HG02642 (cell line): ENCODE results near the gene WIPF3.
A peak's percentile ranks its signal among the peaks of the same experiment; 100 is the strongest.

Experiments used
- ATAC-seq: cut with Tn5 transposase; IDR thresholded peaks from one replicate; pipeline ENCODE4 v1.9.1; 2021; ENCODE audit warnings: mild to moderate bottlenecking; ENCODE audit not compliant: unreplicated experiment, poor library complexity

WIPF3 gene

DNA sequence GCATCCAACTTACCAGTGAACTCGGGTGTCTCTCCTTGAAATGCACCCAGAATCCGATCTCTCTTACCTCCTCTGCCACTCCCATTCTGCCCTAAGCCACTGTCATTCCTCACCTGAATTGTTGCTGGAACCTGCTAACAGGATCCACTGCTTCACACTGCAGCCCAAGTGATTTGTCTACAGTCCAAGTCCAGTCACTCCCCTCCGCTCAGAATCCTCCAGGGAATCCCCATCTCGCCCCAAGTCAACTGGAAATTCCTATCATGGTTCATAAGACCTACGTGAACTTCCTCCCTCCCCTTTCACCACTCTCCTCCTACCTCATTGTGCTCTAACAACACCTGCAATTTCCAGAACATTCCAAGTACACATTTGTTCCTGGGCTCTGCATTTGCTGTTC lies 92.0 kb downstream of the WIPF3 start:
- ATAC-seq = no peak

DNA sequence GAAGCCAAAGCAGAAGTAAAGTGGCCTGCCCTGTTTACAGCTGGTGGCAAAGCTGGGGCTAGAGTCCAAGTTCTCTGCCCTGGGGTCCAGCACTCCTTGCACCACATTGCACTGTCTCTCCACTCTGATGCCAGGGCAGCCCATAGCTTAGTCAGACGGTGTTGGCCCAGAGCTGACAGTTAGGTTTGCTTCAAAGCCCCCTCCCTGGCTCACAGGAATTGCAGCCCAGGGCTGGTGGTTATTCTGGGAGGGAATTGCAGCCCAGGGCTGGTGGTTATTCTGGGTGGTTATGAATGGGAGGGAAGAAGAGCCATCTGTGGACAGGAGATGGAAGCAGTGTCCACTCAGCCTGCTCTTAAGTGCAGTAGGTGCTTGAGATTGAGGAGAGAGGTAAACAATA lies 94.4 kb downstream of the WIPF3 start:
- no peak for ATAC-seq

DNA sequence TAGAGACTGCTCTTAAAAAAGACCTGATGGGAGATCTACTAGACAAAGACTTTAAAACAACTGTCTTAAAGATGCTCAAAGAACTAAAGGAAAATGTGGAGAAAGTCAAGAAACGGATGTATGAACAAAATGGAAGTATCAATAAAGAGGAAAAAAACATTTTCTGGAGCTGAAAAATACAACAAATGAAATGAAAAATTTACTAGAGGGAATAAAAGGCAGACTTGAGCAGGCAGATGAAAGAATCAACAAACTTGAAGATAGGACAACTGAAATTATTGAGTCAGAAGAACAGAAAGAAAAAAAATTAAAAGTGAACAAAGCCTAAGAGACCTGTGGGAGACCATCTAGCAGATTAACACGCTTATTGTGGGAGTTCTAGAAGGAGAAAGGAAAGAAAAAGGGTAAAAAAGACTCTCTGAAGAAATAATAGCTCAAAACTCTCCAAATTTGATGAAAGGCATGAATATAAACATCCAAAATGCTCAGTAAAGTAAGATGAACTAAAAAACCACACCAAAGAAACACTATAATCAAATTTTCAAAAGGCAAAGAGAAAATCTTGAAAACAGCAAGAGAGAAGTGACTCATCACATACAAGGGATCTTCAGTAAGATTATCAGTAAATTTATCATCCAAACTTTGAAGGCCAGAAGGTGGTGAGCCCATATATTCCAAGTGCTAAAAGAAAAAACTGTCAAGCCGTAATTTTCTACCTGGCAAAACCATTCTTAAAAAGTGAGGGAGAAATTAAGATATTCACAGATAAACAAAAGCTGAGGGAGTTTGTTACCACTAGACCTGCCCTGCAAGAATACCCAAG lies 100.1 kb downstream of the WIPF3 start:
- no peak for ATAC-seq

DNA sequence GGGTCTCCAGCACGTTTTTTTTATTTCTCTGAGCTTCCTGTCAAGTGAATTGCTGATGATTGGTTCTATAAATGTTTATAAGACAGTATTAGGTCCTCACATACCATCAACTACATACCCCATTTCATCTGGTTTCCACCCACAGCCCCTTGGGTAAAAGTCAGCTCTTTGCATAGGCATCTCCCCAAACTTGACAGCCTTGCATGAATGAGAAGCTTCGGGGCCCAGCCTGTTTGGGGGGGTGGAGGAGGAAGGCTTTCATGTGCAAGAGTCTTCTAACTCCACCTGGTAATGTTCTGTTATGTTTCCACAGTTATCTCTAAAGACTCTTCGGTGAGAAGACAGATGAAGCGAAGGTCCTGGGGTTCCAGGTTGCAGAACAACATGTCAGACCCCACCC lies 107.9 kb downstream of the WIPF3 start:
- no peak for ATAC-seq

DNA sequence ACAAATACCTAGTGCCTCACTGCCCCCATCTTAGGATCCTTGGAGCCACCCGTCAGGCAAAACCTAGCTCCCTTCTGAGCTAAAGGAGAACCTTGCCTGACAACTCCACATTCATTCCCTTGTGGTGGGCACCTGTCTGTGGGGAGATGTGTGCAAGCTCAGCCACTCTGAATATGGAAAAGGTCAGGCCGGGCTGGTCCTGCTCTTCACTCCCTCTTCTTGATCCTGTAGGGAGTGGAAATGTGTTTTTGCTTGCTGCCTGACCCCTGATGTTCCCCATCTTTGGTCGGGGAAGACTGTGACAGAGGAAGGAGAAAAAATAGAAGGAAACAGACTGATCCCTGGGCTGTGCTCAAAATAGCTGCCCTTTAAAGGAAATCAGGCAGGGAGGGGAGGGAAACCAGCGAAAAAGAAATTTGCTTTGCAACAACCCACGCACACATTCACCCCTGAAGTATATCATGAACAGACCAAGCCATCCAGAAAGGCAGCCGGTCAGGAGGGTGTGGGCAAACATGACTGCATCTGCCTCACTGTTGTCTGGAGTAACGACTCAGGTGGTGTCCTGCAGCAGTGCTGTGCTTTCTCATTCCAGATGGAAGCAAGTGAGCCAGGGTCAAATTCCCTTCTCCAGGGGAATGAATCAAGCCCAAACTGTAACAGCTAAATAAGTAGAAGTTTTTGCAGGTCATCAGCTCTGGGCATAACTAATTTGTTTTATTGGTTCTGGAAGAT lies 109.3 kb downstream of the WIPF3 start:
- ATAC-seq = no peak

DNA sequence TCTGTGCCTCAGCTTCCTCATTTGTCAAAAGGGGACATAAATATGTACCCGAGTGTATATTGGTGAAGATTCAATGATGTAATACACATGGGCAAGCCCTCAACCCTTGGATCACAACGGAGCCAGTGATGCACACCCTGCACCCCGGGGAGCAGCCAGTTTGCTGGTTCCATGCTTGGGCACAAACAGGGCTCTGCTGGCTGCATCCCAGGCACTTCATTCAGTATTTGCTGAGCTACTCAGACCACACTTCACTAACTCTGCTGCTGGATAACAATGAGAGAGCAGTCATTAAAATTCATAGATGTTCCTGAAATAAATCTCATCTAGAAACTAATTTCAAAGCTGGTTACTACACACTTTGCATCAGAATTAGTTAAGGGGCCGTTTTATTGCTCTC lies 111.3 kb downstream of the WIPF3 start:
- ATAC-seq = no peak

DNA sequence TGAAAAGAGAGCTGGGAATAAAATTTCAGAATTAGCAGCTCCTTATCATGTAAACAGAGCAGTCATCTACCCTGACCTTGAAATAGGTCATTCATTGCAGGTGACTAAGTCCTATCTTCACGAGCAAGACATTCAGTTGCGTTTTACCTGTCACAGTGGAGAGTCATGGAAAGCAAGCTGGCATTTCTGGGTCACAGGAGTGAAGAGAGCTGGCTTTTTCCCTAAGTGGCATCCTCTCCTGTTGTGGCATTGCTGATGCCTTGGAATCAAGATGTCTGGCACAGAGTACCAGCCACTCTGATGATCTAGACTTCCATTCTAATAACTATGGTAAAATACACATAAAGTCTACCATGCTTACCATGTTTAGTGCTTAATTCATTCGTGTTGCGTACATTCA lies 112.5 kb downstream of the WIPF3 start:
- ATAC-seq = no peak

DNA sequence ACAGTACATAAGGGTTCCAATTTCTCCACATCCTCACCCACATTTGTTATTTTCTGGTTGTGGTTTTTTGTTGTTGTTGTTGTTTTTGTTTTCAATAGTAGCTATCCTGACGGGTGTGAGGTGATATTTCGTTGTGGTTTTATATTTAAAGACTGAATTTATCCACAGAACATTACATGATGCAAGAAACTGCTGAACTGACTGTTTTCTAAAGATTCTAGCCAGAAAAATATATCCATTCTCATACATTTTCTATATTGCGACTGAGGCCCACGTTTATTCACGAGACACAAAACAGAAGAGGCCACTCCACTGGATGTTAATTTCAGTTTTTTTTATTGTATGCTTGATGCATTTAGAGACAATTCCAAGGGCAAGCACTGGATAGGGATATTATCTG lies 113.5 kb downstream of the WIPF3 start:
- ATAC-seq = no peak

DNA sequence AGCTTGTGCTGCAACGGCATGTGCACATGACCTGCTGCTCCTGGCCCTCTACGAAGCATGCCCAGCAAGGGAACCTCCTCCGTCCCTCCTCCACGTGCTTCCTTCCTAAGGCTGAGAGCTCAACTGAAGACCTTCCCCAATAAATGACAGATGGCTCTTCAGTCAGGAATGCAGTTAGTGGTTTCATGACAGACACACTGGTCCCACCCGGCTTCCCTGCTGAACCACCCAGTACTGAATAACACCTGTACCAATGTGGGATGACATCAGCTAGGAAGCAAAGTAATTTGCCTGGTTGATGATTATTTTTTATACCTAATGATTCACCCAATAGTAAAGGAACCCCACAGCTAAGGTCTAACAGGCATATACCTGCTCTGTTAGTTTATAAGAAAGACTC lies 114.2 kb downstream of the WIPF3 start:
- no peak for ATAC-seq

DNA sequence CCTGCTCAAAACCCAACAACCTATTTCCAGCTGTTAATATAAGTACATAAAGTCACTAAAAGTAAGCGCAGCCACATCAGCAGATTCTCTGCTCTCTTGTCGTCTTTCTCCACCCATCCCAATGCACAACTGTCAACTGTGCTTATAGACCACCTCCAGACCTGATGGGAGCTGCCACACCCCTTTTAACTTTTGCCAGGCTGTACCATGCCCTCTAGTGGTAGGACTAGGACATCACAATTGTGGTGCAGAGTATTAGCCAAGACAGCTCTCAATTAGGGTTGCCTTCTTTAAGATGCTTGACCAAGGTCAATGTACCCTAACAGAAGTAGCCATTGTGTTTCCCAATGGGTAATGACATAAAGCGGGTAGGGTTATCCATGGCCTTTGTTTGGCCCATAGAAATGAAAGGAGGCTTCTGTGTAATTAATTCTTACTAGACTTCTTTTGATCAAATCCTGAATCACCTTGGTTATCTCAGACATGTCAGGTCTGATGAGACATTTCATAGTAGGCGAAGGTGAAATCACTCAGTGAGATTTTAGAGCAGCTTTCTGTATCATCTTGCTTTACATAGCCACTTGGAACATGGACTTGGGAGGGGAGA lies 115.2 kb downstream of the WIPF3 start:
- ATAC-seq = peak; percentile 79

DNA sequence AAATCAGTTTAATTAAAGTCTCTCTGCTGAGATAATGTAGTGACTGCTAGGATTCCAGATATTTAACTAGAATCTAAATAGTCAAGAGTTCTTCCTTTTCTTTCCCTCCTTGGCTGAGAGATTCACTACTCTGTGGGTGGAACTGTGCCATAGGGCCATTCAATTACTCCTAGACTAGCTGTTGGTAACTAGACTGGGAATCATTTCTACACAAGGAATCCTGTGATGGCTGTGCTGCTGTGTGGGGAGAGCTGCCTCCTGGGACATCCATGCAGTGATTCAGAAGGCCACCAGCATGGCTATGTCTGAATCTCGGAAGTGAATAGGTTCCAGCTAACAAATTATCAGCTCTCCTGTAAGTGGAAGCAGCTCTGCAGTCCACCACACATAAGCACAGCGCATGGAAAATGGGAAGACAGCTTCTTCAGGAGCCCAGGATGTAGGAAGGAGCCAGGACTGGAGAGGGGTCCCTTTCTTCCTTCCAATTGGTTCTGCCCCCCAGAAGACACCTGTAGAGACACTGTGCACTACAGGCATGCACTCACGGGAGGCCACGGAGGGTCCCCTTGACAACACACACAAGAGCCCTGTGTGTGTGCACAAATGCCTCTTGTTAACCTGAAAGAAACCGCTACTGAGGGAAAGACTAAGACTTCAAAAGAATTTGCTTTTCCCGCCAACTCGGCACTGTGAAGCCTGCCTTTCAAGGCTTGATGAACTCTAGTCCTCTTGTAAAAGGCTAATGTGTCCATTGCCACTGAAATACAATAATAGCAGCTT lies 116.8 kb downstream of the WIPF3 start:
- ATAC-seq = no peak

DNA sequence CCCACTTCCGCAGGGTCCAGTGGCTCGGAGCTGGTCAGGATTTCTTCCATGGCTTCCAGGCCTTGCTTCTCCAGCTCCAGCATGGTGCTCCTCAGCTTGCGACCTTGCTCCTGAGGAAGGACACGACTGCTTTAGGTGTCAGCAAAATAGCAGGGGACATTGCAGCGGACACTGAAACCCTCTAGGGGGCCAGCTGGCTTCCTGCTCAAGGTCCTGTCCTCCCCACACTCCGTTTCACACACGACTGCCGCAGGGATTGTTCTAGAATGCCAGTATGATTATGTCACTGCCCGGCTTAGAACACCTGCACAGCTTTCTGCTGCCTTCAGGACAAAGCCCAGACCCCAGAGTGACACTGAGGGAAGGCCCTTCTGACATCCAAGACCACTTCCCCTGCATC lies 117.7 kb downstream of the WIPF3 start:
- no peak for ATAC-seq

DNA sequence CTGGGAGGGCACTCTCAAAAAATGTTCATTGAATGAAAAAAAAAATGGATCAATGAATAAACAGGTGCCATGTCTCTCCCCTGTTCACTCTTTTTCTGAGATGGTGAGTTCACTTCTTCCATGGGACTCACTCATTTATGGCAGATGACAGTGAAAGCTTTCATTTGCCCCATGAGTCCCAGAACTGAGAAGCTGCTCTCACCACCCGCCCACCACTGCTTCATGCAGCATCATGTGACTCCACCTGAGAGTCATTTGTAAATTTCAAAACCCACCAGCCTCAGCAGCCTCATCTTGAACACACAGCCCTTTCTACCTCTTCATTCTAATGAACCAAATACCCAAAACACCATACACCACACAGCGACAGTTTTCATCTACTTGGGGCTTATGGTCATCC lies 118.4 kb downstream of the WIPF3 start:
- ATAC-seq = no peak

DNA sequence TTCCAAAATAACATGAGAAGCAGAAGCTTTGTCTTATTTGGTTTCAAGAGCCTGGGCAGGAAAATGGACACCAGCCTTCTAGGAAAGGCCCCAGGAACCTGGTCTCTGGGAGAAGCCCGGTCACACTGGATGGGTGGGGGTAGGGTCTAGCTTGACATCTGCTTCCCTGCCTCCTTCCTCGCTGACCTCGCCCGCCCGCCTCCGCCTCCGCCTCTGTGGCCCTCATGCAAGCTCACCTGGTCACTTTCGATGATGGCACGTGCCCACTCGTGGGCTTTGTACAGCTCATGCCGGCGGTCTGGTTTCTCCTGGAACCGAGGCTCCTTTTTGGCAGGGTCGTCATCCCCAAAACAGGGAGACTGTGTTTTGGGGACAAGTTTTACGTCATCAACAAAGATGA lies 119.9 kb downstream of the WIPF3 start:
- no peak for ATAC-seq

DNA sequence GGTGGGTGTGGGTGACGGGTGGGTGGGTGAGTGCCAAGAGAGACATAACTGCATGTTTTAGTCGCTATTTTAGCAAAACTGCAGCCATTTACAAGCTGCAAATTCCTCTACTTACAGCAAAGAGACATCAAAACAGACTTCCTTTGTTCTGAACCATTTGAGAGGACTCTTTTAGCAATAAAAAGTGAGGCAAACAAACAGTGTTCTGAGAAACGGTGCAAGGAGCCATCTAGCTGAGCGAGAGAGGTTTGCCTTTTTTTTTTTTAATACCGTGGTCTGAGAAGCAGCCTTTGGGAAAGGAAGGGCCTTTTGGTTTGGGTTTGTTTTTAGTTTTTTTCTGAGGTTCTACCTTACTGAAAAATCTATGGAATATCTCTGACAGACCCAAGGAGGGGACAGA lies 120.4 kb downstream of the WIPF3 start:
- no peak for ATAC-seq

DNA sequence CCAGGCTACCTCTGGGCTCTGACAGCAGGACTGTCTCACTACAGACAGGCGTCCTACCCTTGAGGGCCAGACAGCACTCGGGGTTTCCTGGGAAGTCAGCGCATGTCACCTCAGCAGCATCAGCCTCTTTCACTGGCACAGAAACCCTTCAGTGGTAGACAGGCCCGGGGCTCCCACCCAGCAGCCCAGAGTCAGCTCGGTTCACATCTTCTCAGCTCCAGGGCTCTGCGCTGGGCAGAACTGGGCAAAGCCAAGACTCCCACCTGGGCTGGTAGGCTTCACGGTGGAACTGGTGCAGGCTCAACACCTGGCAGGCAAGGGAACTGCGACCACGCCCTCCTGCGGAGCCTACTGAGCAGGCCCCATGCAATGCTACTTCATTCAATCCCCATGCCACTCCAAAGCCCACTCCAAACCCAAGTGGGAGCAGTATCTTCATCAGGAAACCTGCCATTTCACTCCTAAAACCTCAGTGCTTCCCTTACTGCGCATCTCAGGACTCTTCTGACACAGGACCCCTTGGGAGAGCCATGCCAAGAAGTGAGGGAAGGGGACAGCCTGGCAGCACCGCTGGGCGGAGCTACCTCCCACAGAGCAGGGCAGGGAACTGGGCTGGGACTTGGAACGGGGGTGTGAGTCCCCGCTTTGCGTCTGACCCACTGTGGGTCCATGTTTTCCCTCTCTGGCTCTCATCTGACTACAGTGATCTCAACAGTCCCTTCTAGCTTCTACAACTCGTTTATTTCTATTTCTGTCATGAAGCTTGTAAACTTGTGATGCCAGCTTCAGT lies 122.9 kb downstream of the WIPF3 start:
- no peak for ATAC-seq

DNA sequence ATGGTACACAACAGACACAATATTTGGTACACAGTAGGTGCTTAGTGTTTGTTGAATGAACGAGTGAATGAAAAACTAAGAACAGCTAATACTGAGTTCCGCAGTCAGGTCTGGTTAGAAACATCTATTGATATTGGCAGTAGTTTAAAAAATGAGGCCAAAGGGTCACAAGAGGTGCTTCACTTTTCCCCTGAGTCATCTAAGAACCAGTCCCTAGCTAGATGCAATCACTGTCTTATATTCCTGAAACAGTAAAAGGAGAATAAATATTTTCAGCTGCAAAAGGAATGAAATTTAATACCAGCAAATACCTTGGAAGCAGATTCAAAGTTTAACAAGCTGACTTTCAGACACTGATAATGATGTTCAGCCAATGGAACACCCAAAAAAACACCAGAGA lies 128.8 kb downstream of the WIPF3 start:
- no peak for ATAC-seq

DNA sequence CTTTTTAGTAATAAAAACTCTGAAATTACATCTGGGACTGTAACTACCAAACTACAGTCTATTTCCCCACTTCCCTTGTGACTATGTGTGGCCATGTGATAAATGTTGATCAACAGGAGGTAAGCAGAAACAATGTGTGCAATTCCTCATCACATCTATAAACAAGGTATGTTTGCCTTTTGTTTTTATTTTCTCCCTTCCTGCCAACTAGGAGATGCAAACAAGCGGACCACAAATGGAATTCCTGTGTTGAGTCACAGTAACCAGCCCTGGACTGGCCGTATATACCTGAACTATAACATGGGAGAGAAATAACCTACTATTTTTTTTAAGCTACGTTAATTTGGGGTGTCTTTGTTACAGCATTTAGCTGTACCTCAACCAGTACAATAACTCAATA lies 130.8 kb downstream of the WIPF3 start:
- no peak for ATAC-seq

DNA sequence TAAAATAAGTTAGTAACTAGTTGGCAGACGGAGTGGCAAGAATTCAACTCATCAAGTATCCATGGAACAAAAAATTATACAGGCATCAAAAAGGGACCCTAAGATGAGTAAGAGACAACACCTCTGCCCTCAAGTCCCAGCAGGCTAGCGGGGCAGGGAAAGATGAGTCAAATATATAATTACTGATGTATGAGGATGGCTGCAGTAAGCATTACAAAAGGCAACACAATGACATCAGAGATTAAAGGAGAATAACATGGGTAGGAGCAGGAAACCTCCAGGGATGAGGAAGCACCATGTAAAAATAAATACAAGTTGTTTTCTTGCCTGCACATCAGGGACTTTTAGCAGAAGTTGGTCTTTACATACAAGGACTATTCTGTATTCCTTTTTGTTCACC lies 133.9 kb downstream of the WIPF3 start:
- ATAC-seq = no peak

DNA sequence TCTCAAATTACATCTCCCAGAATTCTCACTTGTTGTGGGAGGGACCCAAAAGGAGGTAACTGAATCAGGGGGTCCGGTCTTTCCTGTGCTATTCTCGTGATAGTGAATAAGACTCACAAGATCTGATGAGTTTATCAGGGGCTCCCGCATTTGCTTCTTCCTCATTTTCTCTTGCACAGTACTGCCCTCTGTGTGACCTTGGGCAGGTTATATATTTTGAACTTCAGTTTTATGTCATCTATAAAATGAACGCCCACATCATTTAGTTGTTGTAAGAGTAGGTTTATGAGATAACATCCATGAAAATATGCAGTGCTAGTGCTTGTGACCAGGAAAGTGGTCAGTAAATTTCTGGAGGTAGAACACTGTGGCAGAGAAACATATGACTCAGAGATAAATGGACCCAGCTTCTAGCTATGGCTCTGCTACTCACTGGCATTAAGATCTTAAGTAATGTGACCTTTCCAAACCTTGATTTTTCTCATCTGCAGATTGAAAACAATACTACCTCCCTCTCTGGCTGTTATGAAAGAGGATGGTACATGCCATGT lies 139.0 kb downstream of the WIPF3 start:
- ATAC-seq = no peak
